ENCODE measurements around the gene EN1.
A peak's percentile ranks its signal among the peaks of the same experiment; 100 is the strongest.

The EN1 gene

DNA sequence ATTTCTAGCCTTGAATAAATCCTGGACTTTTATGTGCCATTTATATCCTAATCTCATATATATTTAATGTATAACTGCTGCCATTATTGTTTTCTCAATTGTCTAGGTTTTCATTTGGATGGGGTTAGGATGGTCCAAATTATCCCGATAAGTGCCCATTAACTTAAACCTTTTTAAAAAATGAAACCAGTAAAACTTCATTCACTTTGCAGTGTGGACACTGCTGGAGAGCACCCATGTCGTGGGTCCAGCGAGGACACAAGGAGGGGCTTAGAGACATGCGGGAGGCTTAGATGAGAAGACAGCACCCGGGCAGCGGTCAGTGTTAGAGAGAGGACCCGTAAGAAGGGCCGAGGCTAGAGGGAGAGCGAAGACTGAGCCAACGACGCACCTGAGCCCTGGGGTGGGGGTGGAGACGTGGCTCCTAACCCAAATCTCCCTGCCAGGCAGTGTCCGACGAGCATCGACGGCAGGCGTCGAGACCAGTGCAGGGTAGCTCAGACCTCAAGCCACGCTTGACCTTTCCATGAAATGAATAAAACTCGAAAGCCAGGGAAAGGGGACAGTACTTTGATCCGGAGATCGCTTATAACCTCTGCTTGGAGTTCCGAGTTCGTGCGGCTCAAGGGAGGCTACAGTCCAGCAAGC, 9.0 kb upstream of the EN1 start:
- no peak for DNase-seq

DNA sequence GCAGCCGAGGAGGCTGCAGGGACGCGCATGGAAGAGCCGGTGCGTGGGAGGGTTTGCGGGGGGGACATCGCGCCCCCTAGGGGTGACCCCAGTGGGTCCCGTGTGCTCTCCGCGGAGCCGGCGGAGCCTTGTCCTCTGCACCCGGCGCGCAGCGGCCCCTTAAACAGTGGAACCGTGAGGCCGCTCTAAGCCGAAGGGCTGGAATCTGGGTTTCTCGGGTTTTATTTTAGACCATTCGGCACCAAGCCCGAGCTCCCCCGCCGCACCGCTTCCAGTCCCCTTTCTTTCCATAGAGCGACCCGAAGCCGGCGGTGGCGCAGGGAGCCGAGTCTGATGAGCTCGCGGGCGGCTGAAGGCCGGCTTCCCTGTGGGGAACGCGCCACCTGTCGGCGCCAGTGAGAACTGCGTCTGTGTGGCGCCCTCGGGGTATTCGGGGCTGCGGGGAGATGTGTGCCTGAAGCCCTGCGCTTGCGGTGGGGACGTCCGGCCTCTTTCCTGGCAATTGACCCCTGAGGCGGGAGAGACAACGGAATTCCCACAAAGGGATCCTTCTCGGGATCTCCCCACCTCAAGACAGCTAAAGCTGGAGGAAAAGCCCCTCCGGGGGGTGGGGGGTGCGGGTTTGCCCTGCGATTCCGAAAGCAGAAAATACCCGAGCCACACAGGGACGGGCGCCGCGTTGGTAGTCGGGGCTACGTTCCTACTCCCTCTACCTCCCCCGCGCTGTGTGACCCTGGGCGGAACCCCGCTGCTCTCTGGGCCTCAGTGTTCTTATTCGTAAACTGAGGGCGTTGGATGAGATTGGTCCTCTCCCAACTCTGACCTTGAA, 8.2 kb upstream of the EN1 start:
- peak in 49 of 51 donors; percentile 10 to 85 (median 53) for DNase-seq

DNA sequence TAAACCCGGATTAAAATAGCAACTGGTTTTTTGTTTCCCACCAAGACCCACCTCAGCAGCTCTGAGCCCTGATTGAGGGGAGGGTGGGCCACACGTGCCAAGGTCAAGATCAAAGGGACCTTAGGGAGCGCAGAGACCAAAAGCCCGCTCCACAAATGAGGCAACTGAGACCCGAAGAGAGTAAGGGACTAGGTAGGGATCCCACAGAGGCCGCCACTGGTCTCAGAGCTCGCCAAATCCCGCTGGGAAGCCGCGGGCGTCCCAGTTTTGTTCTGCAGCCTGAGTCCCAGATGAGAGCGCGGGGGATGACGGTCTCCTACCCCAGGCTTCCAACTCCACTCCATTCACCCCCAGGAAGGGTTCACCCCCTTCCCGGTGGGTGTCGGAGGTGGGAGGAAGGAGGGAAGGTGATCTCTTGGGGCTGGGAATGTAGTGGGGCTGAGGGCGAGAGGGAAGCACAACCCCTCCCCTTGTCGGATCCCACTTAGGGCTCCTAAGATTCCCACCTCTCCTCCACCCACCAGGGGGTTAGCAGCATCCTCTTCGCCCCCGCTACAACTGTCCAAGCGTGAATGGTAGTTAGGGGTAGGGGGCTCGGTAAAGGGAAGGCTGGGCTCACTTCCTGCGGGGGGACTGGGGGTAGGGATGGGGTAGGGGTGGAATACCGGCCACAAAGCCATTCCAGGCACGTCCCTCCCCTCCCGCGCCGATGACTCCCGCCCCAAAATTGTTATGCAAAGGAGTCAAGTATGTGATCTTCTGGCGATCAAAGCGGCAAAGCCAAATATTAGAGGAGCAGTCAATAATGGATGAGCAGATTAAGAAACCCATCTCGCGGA, 7.3 kb upstream of the EN1 start:
- no peak for DNase-seq

DNA sequence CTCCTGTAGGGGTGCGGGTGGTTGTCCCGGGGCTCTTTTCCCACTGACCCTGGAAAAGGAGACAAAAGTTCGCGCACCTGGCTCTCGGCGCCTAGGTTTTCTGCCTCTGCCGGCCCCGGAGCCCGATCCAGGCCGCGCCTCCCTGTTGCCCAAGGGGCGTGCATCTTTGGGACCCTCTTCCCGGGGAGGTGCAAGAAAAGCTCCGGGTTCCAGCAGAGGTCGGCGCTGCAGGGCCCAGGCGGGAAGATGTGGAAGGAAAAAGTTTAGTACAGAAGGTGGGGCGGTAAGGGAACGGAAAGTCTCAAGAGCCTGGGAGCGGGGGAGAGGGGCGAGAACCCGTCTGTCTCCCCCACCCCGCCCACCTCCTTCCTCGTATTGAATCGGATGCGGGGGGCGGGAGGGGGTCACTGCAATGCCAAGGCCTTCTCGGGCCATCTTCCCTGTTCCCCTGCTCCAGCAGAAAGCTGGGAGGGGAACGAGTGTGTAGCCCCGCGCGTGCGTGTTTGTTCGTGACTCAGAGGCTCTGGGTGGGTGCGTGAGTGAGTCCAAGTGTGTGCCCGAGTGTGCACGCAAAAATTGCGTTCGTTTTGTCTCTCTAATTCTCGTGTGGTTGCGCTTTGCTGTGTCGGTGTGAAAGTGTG, 6.3 kb upstream of the EN1 start:
- no peak for DNase-seq

DNA sequence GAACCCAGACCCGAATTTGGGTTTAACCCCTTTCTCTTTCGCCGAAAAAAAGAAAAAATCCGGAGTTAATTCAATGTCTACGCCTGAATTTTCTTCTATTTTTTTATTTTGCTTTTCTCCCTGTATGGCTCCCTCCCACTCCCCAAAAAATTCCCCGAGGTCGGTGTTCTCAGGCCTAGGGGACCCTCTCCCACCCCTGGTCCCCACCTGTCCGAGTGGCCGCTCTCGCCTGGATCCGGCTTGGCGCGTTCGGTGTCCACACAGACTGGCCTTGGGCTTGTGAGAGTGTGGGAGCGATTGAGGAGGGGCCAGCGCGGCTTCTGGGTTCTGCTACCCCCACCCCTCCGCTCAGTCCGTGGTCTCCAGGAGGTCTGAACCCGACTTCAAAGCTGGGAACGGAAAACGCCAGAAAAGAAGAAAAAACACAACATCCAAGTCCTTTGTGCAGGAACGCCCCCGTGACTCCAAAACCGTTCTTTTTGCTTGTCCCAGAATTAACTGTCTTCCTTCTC, 5.7 kb upstream of the EN1 start:
- no peak for DNase-seq

DNA sequence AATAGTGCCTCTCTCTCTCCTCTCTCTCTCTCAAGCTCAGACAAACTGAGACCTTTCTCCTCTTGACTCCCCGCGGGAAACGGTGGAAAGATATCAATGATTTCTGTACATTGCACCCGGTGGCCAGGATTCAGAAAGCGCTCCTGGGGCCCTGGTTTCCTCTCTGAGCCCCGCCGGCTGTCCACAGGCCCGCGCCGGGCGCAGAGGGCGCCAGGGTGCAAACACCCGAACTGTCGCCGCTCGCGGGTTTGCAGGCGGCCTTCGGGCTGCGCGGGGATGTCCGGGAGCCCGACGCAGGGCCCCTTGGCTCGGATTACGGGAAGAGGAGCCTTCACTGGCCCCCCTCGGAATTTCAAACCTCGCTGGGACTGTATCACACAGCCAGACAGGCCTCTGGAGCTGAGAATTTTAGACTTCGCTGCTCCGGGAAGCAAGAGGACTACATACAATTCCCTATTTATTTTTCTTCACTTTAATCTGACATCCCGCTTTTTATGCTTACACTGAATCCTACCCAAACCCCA, 5.2 kb upstream of the EN1 start:
- no peak for DNase-seq

DNA sequence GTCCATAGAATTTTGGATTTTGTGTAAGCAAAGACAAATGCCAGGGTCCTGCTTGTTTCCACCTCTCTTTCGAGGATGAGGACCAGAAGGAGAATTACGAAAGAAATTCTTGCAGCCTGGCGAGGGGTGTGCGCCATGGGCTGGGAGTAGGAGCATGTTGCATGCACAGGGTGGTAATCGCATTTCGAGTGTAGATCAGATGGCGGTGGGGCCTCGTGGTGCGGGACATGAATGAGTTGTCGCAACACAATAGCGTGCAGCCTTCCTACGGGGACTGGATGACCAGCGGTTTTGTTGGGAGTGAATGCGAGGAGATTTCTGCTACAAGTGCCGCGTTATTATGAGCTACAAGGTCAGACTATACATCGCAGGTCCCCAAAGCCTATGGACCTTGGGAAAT, 4.2 kb upstream of the EN1 start:
- no peak for DNase-seq

DNA sequence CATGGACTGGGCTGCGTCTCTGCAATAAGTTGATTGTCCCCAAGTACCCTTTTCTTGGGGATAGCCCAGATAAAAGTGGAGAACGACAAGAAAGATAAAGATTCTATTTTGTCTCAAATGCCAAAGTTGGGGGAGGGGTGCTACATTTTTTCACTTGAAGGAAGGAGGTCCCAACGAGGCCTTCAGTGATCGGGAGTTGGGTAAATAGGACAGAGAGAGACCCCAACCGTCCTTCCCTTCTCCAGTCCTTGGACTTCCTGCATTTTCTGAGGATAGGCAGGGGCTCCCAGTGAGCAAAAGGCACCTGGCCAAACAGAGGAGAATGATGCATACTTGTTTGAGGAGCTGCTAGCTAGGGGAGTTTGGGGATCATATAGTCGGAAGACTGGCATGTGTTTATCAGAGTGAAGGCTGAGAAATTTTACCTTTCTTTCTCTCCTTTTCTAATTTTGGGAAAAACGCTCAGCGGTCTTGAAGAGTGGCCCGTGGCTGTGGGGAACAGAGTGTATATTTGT, 3.5 kb upstream of the EN1 start:
- no peak for DNase-seq

DNA sequence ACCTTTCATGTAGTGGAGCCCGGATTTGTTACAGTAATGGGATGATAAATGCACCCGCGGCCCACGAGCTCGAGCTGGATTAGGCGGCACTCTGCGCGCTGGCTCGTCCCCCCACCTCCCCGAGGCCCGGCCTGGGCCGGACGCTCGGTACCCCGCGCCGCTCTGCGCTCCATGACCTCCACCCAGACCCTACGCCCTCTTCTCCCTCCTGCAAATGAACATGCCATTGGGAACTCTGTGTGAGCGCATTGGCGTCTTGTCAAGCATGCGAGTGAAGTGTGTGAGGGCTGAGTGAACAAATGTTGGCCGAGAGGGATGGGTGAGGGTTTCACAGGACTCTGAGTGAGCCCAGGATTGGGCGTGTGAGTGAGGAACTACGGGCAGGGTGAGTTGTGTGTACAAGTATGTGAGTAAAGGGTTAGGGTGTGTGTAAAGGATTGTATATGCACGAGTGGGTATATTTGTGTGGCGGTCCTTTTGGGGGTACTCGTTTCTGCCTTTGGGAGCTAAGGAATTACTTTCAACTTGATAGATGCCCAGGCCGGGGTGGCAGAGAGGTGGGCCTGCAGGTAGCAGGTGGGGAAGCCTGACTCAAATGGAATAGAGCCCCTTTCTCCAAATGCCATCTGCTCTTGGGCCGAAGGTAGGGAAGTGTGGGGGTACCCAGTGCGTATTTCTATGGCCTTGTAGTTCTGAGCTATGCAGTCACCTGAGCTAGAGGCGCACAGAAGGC, 2.9 kb upstream of the EN1 start:
- no peak for DNase-seq

DNA sequence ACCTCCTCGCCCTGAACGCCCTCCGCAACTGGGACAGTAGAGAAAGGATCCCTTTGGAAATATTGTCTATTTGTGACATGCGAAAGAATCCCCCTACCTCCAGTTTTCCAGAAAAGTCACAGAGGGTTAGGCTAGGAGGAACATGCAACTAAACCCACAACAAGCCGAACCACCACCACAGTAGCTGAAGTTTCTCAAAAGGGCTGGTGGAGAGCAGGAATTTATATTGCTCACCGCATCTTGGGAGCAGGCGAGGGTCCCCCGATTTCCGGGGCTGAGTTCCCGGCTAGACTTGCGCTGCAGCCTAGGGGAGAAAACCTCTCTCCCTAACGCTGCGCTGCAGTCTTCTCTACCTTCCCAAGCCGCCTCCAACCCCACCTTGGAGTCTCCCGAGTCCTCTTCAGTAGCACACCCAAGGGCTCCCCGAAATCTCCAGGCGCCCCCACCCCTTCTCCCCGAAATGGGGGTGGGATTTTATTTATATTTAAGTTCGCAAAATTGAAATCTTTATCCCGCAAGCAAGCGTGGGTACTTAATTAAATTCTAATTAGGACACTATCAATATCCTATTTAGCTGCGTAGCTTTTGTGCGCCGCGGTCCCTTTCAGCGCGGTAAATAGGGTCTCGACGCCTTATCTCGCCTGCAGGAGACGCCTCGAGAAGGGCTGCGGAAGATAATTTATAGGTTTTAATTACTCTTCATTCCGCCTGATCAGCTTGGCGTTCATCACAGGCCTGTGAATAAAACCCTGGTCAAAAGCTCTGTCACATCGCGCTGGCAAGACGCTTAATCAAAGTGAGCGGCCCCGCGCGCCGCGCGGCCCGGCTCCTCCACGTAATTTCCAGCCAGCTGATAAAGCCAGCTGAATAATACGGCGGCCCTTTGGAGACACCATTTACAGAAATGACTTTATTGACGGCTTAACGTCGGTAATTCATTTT, 2.0 kb upstream of the EN1 start:
- DNase-seq, result no peak

DNA sequence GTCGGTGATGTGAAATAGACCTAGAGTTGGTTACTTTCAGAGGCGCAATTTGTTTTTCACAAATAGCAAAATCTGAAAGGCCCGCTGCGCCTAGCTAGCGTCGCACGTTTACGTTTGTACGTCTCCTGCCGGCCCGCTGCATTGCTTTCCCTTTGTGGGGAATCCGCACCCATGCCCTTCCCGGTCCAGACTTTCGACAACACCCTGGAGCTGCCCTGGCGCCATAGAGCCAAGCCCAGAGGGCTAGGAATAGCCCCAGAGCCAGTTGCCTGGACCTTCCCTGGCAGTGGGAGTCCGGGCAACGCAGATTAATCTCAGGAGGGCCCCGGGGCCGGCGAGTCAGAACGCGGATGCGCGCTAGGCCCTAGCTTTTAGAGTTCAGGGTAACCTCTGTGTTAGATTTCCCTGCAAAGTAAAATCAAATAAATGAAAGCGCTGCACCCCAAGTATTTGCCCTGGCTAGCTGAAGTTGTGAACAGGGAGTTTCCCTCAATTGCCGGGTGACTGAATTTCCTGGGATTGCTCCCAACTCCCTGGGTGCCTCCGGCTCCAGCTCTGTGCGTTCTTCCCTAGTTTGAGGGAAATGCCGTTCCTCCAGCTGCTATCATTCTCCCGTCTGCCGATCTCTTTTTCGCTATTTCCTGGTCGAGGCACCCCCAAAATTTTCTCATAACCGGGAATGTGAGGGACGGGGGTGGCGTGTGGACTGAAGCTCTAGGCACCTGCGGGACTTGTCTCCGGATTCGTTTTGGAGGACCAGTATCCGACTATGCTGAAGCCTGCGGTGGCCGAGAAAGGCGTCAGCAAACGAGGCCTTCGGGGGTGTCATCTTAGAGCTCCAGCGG, 1.2 kb upstream of the EN1 start:
- DNase-seq, result no peak

DNA sequence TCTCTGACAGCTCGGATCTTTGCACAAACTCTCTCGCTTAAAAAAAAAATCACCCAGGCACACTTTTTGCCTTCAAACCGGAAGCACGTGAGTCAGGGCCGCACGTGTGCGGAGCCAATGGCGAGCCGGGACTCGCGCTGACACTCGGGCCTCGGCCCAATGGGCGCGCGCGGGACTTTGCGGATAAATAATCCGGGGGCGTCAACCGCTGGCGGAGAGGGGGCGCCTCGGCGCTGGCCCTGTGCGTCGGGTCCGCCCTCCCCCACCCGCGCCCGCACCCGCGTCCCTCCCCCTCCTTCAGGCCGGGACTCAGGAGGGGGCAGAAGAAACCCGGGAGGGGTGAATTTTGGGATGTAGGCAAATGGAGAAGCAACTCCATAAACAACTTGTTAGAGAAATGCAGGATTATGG, 319 bp upstream of the EN1 start:
- DNase-seq, result peak in 3 of 51 donors; percentile 15 to 27 (median 22)

DNA sequence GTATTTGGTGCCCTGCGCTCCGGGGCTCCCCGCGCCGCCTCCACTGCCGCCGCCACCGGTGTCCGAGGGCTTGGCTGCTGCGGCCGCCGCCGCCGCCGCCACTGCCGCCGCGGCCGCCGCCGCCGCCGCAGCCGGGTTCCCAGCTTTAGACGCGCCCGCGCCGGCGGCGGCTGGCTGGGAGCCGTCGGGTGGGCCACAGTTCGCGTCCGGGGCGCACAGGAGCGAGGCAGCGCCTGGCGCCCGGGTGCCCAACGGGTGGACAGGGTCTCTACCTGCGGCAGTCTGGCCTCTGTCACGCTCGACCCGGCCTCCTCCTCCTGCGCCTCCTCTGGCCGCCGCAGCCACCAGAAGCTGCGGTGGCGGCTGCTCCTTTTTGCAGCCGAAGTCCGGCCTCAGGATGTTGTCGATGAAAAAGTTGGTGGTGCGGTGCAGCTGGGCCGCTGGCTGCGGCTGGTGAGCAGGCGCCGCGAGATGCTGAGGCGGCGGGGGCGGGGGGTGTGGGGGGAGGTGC, 951 bp downstream of the EN1 start:
- DNase-seq, result no peak

DNA sequence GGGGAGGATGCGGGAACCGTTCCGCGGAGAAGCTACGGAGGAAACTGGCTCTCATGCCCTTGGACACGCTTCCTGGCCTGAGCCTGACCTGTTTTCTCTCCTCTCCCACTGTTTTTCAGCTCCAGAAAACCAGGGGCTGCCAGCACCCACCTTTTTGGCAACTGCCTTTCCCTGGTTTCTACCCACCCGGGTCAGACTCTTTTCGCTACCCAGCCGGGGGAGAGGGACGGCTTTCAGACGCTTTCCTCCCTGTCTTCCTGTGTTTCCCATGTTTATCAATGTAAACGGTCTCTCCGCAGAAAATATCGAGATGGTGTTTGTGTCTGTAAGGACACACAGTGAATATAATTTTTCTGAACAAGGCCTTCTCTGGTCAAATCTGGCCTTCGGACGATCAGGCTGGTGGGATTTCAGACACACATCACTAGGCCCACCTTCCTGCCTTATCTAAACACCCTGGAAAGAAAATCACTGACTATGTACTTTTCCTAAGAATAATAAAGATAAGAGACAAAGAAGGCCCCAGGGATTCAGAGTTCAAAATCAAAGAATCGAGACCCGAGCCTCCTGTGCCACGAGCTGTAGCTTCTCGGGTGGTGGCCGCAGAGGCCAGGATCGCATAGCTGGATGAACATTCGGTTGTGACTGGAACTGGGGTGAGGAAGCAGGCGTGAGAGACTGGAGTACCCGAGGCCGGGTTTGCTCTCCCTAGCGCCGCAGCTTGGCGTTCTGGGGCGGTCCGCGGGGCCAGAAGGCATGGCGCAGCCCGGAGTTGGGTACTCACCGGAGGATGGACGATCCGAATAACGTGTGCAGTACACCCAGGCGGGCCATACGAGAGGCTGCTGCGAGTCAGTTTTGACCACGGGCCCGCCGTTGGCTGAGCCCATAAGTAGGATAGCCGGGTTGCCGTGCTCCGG, 1.7 kb downstream of the EN1 start:
- no peak for DNase-seq

DNA sequence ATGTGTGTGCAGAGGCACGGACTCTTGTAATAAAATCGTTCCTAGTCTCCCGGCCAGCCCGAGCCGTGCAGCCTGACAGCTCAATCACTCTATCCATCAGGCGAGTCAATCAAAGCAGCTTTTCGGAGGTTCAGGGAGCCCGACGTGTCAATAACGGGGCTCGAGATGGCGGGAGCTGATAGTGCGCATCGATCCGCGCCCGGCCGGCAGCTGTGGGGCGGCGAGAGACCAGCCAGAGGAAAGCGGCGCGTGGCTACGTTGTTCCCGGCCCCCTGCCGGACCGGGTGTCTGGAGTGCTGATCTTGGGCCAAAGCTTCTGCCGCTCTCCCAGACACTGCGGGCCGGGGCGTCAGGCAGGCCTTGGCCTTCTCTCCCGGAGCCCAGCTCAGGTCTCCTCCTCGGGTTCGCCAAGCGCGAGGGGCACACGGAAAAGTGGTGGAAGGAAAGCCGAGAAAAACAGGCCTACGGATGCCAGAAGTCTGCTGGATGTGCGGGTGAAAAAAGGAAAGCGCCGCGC, 2.4 kb downstream of the EN1 start:
- no peak for DNase-seq

DNA sequence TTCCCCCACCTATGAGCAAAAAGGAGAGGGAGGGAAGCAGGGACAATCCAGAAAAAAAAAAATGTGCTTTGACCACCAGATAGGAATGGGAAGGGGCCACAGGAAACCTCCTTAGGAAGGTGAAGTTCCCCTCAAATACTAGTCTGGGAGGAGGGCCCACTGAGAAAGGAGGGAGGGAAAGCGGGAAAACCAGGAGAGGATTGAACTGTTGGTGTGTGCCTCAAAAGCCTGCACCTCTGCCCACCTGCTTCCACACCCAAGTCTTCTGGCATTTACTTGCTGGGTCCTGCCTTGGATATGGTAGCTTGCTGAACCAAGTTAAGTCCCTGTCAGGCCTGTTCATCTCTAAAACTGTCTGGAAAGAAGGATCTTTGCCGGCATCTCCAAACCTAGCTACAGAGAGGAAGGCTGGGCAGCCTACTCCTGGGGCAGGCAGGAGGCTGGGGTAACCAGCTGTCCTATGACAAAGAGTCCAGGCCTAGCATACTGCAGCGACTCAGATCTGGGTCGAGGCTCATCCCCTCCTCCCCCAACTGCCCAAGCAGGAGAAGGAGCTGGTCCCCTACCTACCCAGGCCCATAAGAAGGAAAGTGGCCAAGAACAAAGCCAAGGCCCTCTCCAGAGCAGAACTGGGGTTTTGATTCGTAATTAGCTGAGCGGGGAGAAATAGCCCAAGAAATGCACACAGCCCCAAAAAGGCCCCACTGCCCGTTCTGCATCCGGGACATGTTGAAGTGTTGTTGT, 3.0 kb downstream of the EN1 start:
- DNase-seq, result no peak
